Stimulated activated CD4-positive, alpha-beta T cell treated with anti-CD3 and anti-CD28 coated beads, TNF-alpha, amount 100 ng/mL, for 24 hours (primary cell): ENCODE data around the gene SELPLG.
"Not testable (repeated sequence)": the region's sequence is repeated elsewhere in the genome, so short reads cannot be mapped to it uniquely, and the experiment has no call there.

Experiments
- DNase-seq, 3 experiments: peaks; one replicate each; pipeline ENCODE4 v3.0.0-alpha.2; 2020; ENCODE audit warnings: low read depth in 3 of 3

The SELPLG gene

GRCh38 chr12:108591267-108591980 is 42.3 kb downstream of the SELPLG start:
- no peak for DNase-seq

- DNase-seq = not testable (repeated sequence)
Observed at GRCh38 chr12:108590463-108590862, 43.2 kb downstream of the SELPLG start.

- no peak for DNase-seq
Observed at GRCh38 chr12:108589840-108590229, 43.9 kb downstream of the SELPLG start.

DNA sequence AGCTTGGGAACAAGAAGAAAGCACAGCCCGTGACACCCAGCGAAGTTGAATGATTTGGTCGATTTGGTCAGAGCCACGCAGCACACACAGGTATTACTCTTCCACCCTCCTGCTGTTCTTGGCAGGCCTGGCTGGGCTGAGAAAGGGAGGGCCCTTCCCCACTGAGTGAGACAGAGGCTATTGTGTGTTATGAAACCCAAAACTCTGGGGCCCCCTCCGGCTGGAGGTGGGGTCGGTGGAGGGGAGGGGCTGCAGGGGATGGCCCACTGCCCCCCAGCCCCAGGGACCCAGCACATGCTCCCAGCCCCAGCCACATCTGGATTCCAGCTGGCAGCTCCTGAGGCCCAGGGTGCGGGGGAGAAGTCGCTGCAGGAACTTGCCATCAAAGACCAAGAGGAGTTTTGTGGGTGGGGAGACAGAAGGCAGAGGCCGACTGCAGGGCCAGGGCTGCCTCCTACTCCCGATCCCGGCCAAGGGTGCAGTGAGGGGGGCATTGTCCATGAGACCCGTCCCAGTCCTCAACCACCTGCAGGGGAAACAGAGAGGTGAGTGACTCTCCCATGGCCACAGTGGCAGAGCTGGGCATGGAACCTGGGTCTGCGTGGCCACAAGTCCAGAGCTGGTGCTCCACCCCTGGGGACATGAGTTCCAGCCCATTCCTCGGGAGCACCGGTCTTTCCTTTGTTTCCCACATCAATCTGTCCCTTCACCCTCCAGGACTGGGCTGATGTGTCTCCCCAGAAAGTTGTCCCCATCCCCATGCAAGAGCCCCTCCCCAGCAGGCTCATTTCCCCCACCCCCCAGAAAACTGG is 44.5 kb downstream of the SELPLG start:
- DNase-seq = no peak

GRCh38 chr12:108587826-108588225 is 45.9 kb downstream of the SELPLG start:
- no peak for DNase-seq

- DNase-seq = no peak
Observed at GRCh38 chr12:108586306-108586705, 47.4 kb downstream of the SELPLG start.

- DNase-seq = no peak
Observed at GRCh38 chr12:108585864-108586263, 47.8 kb downstream of the SELPLG start.

DNA sequence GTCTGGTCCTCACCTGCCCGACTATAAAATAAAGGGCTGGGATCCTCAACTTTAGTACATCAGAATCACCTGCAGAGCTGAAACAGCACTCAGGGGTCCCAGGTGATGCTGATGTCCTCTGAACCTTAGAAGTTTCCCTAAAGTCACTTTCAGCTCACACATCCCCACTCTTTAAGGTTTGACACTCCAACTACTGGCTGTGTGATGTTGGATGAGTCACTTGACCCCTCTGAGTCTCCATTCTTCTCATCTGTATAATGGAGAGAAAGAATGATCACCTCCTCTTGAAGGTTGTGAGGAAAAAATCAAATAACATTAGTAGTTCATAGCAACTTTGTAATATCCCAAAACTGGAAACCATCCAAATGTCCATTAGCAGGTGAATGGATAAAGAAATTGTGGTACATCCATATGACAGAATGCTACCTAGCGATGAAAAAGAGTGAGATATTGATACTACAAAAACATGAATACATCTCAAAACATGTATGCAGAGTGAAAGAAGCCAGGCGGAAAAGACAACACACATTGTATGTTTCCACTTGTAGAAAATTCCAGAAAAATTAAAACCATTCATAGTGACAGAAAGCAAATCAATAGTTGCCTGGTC is 49.1 kb downstream of the SELPLG start:
- no peak for DNase-seq

GRCh38 chr12:108583991-108584390 is 49.7 kb downstream of the SELPLG start:
- no peak for DNase-seq

- DNase-seq = no peak
Observed at GRCh38 chr12:108582978-108583770, 50.5 kb downstream of the SELPLG start.

- no peak for DNase-seq
Observed at GRCh38 chr12:108582509-108582908, 51.2 kb downstream of the SELPLG start.

DNA sequence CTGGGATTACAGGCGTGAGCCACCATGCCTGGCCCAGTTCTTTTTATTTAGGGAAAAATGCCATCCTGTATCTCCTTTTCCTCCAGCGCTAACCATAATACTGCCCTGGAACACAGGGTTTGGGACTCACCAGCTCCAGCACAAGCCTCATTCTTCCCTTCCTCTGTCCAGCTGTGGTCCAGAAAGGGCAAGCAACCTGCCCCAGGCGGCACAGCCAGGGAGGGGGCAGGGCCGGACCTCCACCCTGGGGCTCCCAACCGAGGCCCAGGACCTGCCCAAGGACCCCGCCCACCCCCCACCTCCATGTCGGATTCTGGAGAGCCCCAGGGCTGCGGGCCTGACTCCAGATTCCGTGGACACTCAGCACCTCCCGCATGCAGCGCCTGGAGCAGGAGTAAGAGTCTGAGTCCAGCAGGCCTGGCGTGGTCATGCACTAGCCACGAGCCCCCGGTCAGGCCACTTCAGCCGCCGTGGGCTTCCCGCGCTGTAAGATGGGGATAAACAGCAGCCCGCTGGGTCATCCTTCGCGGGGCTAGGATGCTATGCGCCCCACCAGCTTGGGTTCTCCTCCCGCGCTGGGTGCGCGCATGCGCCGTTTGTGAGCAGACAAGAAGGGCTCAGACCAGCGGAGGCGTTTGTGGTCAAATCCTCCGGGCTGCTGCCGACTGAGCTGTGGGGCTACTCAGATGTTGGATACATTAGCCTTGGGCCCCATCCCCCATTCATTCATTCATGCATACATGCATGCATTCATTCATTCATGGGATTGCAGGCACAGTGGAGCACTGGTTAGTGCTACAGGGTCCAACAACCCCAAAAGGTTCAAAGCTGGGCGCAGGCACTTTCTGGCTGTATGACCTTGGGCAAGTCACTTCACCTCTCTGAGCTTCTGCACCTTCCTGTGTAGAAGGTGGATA is 52.1 kb downstream of the SELPLG start:
- DNase-seq = no peak

GRCh38 chr12:108580531-108580930 is 53.2 kb downstream of the SELPLG start:
- DNase-seq = no peak

- DNase-seq = no peak
Observed at GRCh38 chr12:108578813-108579212, 54.9 kb downstream of the SELPLG start.

DNA sequence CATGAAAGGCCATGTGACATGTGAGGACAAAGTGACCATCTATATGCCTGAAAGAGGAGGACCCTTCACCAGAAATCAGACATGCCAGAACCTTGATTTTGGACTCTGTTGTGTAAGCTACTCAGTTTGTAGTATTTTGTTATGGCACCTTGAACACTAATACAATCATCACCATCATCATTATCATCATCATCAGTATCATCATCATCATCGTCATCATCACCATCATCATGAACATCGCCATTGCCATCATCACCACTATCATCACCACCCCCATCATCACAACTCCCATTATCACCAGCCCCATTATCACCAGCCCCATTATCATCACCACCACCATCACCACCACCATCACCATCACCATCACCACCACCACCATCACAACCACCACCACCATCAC is 55.4 kb downstream of the SELPLG start:
- no peak for DNase-seq

- no peak for DNase-seq
Observed at GRCh38 chr12:108577458-108577857, 56.2 kb downstream of the SELPLG start.

- no peak for DNase-seq
Observed at GRCh38 chr12:108576660-108577234, 56.9 kb downstream of the SELPLG start.

DNA sequence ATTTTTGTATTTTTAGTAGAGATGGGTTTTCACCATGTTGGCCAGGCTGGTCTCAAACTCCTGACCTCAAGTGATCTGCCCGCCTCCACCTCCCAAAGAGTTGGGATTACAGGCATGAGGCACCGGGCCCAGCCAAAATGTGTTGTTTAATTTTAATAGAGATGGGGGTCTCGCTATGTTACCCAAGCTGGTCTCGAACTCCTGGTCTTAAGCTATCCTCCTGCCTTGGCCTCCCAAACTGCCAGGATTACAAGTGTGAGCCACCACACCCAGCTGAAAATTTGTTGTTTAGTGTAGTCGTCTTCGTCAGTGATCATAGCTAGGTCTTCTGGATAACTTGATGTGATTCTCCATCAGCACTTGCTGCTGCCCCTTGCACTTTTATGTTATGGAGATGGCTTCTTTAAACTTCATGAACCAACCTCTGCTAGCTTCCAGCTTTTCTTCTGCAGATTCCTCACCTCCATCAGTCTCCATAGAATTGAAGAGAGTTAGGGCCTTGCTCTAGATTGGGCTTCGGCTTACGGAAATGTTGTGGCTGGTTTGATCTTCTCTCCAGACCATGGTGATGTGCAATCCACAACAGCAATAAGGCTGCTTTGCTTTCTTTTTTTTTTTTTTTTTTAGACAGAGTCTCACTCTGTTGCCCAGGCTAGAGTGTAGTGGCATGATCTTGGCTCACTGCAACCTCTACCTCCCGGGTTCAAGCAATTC is 58.3 kb downstream of the SELPLG start:
- no peak for DNase-seq

DNA sequence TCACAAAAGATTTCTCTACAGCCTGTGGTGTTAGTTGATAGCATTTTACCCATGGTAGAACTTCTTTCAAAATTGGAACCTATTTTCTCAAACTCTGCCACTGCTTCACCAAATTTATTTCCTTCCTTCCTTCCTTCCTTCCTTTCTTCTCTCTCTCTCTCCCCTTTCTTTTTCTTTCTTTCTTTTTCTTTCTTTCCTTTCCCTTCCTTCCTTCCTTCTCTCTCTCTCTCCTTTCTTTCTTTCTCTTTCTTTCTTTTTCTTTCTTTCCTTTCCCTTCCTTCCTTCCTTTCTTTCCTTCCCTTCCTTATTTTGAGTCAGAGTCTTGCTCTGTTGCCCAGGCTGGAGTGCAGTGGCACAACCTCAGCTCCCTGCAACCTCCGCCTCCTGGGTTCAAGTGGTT is 59.4 kb downstream of the SELPLG start:
- not testable (repeated sequence) for DNase-seq

- no peak for DNase-seq
Observed at GRCh38 chr12:108573317-108573716, 60.4 kb downstream of the SELPLG start.
